Kidney tubule cell (primary cell): ENCODE results near the gene PAAF1.
"Not testable (repeated sequence)": the region's sequence is repeated elsewhere in the genome, so short reads cannot be mapped to it uniquely, and the experiment has no call there.

ENCODE experiments used
- DNase-seq: peaks from one replicate; pipeline ENCODE4 v3.0.0-alpha.2; 2018; ENCODE audit warnings: low spot score

The PAAF1 gene

DNA sequence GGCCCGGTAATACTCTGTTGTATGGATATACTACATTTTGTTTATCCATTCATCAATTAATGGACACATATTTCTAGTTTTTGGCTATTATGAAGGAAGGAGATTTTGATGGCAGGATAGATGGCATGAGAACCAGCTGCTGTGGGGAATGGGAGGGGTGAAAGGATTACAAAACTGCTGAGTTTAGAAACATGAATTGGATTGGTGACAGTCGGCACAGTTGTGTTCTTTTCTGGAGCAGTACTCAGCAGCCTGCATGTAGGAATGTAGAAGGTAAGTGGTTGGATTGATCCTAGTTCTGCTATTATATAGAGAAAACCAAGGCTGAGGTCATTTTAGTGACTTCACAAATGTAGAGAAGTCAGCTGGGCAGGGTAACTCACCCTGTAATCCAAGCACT, 7.1 kb downstream of the PAAF1 start:
- no peak for DNase-seq

DNA sequence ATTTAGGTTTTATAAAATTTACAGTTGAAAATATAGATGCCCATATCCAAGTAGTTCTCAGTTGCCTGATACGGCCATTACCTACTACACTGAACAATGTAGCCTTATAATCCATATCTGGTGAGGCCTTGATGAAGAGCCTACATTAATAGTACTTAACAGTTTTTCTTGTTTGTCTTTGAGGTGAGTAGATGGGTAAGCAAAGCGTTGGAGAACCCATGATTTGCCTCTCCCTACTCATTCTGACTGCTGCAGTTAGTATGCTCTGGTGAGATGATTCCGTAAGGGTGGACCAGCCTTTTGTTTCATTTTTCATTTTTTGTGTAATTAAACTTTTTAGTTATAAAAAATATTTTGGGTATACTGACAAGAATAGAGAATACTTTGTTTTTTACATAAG, 11.4 kb downstream of the PAAF1 start:
- no peak for DNase-seq

DNA sequence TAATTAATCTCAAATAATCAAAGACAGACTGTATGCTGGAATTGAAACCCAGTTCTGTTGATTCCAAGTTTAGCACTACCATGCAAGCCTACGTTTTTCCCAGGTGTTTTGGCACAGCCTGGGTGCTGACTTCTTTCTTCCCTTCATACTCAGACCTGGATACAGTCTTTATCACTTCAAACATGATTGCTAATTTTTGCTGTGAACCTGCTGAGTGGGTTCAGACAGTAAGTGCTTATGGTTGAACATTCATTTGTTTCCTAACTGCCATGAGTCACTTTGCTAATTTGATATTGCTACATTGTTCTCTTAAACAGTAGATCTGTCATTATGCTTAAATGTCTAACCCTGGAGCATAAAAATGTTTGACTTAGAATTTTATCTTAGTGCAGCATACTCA, 12.2 kb downstream of the PAAF1 start:
- DNase-seq, result peak; percentile 25

DNA sequence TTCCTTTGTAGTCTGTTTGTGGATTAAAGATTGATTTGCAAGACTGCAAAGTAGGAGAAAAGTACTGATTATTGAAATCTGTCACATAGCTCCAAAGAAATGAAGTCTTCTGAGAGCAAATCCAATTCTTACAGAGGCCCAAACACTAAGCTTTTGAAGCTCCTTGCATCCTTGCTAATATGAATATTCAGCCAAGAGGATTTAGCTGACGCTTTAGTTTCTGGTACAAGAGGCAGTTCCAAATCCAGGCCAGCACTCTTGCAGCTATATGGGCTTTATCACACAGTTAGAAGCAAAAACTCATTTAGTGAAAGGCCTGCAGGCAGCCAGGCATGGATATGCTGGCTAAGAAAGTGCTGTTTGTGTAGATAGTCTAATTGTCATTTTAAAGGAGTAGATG, 12.7 kb downstream of the PAAF1 start:
- no peak for DNase-seq

DNA sequence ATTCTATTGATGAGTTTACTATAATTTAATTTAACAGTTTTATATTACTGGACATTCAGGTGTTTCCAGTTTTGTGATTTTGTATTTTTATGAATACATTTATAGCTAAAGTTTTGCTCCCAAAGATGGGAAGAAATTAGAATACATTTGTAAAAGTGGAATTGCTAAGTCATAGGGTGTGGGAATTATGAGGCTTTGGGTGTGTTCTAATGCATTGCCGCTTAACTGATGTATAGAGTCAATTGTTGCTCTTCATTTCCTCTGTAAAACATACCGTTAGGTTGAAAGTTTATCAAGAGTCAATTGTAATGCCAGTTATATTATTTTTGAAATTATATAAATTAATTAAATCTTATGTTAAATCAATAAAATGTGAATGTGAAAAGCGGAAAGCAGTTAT, 16.2 kb downstream of the PAAF1 start:
- no peak for DNase-seq

DNA sequence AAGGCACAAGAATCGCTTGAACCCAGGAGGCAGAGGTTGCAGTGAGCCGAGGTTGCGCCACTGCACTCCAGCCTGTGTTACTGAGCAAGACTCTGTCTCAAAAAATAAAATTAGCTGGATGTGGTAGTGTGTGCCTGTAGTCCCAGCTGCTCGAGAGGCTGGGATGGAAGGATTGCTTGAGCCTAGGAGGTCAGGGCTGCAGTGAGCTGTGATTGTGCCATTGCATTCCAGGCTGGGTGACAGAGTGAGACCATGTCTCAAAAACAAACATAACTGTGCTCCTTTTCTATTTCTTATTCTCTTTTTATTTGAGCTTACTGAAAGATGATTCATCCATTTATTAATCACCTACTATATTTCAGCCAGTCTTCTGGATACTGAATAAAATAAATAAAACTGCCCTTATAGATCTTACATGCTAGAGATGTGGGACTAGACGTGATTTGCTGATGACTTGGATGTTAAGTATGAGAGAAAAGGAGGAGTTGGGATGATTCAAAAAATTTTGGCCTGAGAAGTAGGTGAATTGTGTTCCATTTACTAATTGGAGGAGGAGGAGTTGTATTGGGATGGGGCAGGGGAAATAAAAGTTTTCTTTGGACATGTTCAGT, 18.0 kb downstream of the PAAF1 start:
- no peak for DNase-seq

DNA sequence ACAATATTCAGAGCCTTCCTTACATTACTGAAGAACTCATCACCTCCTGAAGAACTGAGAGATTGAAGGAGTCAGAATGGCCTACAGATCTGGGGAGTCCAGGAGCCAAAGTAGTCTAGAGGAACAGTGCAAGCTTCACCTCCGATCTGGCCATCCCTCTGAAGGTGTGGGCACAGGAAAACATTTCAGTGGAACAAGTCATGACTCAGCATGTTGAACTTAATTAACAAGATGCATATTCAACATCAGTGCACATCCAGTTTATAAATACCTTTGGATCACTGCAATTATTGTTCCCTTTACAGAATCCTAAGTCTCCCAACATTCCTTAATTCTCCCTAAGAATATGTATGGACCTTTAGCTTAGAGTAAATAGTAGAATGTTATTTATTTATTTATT, 25.5 kb downstream of the PAAF1 start:
- no peak for DNase-seq

DNA sequence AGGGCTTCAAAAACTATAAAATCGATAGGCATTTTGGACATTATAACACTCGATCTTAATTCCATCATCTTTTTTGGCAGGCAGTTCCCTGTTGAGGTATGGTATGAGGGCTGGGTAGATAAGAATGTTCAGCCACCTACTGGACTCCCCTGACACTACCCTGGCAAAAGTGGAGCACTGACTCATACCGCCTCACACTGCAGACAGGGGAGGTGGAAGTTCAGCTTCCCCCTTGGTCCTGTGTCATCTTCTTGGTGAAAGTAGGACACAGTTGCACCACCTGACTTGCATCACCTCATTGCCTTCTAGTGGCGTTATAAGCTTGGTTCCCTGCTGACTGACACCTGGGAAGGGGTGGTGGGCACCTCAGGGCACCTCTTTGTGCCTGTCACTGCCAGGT, 30.4 kb downstream of the PAAF1 start:
- peak; percentile 82 for DNase-seq

DNA sequence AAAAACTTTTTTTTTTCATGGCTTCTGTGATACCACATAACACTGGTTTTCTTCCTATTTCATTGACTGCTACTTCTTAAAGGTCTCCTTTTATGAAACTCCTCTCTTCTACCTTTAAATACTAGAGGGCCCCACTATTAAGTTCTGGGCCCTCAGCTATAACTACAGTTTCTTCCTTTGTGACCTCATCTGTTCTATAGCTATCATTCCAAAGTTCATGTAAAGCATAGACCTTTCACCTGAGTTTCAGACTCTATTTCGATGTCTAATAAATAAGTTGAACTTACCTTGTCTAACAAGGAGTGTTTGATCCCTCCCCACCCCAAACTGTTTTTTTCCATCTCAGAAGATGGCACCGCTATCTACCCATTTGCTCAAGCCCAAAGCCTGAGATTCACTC, 35.2 kb downstream of the PAAF1 start:
- no peak for DNase-seq

DNA sequence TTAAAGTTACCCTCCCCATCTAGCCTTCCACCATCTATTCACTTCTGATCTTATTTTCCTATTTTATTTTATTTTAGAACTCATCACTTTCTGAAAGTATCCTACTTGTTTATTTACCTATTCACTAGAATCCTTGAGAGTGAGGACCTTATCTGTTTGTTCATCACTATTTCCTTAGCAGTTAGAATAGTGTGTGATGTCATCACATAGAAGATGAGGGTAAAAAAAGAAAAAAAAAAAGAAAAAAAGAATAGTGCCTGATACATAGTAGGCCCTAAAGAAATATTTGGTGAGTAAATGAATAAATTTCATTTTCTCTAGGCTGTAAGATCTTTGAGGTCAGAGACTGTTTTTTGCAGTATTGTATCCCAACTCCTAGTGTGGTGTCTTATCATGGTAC, 36.7 kb downstream of the PAAF1 start:
- no peak for DNase-seq

DNA sequence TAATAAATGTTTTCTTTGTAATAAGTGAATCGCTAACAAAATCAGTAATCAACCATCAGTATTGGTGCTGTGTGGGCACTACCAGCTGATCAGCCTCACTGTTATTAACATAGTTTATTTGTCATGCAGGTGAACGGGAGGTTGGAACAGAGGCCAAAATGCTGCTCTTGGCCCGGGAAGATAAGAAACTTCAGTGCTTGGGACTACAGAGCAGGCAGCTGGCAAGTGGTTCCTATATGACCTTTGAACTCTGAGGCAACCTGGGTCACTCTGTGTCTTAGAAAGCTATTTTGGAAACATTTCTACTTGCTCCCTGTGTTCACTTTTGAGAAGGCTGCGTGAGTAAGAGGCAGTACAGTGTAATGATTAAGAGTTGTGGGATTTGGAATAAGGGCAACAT, 37.5 kb downstream of the PAAF1 start:
- DNase-seq, result no peak

DNA sequence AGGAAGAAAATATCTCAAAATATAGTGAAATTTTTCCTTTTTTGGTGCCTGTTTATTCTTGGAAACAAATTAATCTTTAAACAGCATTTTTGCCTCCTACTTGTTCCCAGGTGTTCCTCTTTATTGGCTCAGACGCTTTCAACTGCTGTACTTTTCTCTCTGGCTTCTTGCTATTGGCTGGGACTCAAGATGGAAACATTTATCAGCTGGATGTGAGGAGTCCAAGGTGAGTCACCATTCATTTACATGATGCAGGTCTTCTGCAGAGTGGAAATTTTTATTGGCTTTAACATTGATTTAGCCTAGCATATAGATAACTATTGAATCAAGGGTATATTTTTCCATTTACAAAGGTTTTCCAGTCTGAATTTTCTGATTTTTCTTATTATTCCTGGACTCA, 39.6 kb downstream of the PAAF1 start:
- DNase-seq, result peak; percentile 64

DNA sequence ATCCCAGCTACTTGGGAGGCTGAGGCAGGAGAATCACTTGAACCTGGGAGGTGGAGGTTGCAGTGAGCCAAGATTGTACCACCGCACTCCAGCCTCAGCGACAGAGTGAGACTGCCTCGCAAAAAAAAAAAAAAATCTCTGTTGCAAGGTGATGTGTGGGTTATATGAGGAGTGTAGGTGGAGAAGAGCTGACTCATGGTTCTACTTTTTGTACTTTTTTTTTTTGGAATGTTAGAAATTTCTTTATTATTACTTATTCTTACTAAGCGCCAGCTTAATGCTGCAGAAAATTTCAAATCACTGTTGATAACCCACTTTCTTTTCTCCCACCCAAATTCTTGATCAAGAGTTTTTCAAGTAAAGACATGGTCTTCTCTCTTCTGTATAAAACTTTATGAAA, 44.4 kb downstream of the PAAF1 start:
- DNase-seq, result no peak

DNA sequence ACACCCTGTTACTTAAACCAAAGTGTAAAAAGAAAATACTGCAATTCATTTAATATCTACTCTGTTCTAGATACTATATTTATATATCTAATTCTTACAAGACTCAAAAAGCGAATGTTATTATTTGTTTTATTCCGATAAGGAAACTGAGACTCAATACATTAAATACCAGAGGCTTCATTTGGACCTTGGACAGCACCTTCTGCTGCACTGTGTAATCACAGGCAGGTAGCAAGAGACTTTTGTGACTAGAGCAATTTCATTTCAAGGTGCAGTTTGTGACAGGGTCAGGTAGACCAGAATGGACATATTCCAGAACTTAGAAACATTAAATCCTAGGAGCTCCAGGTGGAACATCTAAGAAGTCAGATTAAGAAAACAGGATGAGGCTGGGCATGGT, 52.6 kb downstream of the PAAF1 start:
- DNase-seq, result no peak

DNA sequence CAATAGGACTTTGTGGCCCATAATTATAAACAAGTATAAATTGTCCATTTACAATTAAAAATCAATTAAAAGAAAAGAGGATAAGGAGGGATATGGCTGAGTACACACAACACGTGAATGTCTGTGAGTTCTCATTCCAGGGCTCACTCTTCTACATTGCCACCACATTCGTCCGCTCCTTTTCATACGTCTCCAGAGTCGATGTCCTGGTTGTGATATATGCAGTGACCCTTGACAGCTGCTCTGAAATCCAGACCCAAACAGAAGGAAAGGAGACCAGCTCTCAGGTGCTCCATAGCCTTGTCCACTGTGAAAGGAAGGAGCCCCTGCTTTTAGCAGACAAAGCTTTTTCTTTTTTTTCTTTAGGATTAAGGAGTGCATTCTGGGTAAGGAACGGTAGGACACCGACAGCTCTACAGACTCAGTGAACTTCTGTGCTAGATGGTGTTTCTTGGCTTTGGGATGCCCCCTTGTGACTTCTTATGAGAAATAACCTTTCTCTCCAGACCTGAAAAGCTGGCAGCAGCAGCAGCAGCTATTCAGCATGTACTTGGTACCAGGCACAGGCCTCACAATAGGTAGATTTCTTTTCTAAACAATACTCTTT, 54.3 kb downstream of the PAAF1 start:
- peak; percentile 78 for DNase-seq

DNA sequence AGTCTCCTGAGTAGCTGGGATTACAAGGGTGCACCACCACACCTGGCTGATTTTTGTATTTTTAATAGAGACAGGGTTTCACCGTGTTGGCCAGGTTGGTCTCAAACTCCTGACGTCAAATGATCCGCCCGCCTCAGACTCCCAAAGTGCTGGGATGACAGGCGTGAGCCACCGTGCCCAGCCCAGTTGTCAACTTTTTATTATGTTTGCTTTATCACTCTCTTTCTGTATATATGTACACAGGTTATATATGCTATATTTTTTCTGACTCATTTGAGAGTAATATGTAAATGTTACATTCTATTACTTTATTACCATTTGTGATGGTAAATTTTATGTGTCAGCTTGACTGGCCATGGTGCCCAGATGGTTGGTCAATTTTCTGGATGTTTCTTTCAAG, 55.2 kb downstream of the PAAF1 start:
- DNase-seq, result no peak

DNA sequence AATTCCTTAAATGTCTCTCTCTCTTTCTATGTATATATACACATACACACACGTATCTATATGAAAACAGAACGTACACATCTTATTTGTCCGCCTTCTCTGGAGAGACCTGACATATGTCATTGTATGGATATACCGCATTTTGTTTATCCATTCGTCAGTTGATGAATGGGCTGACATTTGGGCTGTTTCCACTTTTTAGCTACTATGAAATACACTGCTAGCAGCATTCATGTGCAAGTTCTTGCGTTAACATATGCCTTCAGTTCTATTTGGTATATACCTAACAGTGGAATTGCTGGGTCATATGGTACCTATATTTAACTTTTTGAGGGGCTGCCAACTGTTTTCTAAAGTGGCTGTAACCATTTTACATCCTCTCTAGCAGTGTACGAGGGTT, 56.0 kb downstream of the PAAF1 start:
- DNase-seq, result no peak

DNA sequence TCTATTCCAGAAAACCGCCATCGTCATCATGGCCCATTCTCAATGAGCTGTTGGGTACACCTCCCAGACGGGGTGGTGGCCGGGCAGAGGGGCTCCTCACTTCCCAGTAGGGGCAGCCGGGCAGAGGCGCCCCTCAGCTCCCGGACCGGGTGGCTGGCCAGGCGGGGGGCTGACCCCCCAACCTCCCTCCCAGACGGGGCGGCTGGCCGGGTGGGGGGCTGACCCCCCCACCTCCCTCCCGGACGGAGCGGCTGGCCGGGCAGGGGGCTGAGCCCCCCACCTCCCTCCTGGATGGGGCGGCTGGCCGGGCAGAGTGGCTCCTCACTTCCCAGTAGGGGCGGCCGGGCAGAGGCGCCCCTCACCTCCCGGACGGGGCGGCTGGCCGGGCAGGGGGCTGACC, 59.2 kb downstream of the PAAF1 start:
- DNase-seq, result not testable (repeated sequence)

DNA sequence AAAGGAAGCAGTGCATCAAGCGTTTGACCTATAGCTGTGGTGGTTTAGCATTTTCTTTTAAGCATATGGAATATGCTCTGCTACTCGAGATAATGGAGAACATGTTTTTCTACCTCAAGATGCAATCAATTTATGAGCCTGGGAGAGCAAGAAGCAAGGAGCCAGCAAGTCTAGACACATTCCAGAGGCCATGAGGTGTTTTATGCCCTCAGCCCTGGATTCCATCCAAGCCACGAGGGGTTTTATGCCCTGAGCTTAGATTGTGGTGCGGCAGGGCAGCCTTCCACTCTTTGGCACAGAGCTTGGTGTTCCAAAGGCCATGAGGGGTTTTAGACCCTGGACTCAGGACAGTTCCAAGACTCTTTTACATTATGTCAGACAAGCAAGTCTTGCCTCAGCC, 62.3 kb downstream of the PAAF1 start:
- DNase-seq, result peak; percentile 49

DNA sequence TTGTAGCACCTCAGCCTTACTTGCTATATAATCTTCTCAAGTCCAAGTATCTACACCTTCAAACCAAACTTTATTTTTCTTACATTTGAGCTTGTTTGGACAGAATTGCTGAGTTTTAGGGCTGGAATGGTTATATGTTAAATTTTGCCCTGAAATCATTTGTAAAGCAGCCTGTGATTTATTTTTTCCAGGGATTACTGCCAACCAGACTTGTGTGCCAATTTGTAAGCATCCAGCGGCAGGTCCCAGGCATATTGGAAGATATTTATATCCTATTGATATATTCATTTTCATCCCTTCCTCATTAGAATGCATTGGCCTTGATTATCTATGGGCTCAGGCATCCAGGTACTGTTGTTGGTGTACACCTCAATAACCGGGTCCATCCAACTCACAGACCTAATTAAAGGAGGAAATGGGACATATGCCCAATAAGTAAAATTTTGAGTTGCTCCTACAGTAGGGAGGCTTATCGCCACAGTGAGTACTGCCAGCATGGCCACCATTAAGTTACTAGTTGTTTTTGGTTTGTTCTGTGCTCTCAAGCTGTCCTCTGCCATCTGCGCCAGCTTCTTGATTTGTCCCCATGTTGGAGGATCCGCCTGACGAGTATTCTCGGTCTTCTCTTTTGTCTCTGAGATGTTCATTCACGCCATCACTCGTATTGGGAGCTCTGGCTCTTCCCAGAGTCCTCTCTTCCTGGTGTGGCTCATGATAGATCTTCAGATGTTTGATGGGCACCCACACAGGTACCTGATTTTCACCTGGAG, 64.2 kb downstream of the PAAF1 start:
- DNase-seq, result no peak

DNA sequence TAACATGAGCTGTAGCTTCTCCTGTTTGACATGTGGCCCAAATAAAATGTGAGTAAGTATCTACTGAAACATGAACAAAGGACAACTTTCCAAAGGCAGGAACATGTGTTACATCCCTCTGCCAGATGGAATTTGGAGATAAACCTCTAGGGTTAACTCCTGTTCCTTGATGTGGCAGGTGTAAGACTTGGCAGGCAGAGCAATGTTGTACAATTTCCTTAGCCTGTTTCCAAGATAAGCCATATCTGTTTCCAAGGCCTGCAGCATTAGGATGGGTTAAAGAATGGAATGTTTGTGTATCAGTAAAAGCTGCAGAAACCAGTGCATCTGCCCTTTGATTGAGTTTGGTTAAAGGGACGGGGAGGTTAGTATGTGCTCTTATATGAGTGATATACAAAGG, 65.2 kb downstream of the PAAF1 start:
- DNase-seq, result no peak

DNA sequence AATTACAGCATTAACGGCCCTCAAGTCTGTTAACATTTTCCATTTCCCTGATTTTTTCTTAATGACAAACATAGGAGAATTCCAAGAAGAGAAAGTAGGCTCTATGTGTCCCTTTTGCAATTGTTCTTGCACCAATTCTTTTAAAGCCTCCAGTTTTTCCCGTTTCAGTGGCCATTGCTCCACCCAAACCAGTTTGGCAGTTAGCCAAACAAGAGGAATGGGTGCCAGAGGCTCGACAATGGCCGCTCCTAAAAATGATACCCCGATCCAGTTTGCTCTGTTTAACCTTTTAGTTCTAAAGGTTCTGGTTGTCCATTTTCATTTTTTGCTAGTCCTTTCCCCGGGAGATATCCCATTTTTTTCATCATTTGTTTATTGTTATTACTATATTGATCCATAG, 67.3 kb downstream of the PAAF1 start:
- DNase-seq, result no peak

DNA sequence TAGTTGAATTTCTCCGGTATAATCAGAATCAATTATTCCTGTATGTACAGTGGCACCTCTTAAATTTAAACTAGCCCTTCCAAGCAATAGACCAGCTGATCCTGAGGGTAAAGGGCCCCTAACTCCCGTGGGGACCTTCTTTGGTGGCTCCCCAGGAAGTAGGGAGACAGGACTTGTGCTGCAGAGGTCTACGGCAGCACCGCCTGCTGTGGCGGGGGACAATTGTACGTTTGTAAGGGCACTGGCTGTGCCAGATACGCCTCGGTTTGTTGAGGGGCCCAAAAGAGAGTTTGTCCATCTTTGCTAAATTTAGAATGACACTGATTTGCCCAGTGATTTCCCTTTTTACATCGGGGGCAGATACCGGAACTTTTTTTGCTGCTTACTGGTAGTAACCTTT, 68.1 kb downstream of the PAAF1 start:
- DNase-seq, result no peak

DNA sequence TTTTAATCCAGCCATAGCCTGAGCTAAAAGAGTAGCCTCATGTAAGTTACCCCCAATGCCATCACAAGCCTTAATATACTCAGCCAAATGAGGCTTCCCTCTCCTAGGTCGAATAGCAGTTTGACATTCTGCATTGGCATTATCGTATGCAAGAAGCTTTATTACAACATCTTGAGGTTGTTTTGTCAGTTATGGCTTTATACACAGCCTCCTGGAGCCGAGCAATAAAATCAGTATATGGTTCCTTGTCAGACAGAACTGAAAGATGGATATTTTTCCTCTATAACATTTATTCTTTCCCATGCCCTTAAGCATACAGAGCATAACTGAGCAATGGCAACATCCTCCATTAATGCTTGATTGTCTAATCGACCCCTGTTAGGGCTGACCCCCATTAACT, 68.6 kb downstream of the PAAF1 start:
- no peak for DNase-seq
